Glutamatergic neuron (in vitro differentiated cells): ENCODE data around the gene LTBP2. TPM values are rescaled to one million over a fixed set of nuclear protein-coding genes. Genes with fewer than 3 reads are reported as not detected.

Source experiments
- DNase-seq: peaks from one replicate; pipeline ENCODE4 v3.0.0; 2022
- H3K27ac Mint-ChIP-seq: one replicate; pipeline ENCODE4 v1.8.0; 2020; ENCODE audit warnings: mild to moderate bottlenecking, mixed read lengths, inconsistent platforms; ENCODE audit not compliant: unreplicated experiment
- H3K27me3 Mint-ChIP-seq: one replicate; pipeline ENCODE4 v1.8.0; 2020; ENCODE audit warnings: mild to moderate bottlenecking, moderate library complexity, mixed read lengths, inconsistent platforms; ENCODE audit not compliant: unreplicated experiment
- H3K36me3 Mint-ChIP-seq: one replicate; pipeline ENCODE4 v1.8.0; 2020; ENCODE audit warnings: mild to moderate bottlenecking, mixed read lengths, inconsistent platforms; ENCODE audit not compliant: unreplicated experiment
- H3K4me1 Mint-ChIP-seq: one replicate; pipeline ENCODE4 v1.8.0; 2020; ENCODE audit warnings: mild to moderate bottlenecking, low read depth, mixed read lengths, inconsistent platforms; ENCODE audit not compliant: unreplicated experiment
- H3K4me3 Mint-ChIP-seq: one replicate; pipeline ENCODE4 v1.8.0; 2020; ENCODE audit warnings: mild to moderate bottlenecking, mixed read lengths, inconsistent platforms; ENCODE audit not compliant: unreplicated experiment
- H3K9me3 Mint-ChIP-seq: one replicate; pipeline ENCODE4 v1.8.0; 2020; ENCODE audit warnings: mild to moderate bottlenecking, moderate library complexity, mixed read lengths, inconsistent platforms; ENCODE audit not compliant: unreplicated experiment
- total RNA-seq: library from RNA; stranded (reverse); fragmentation: NEBNext Ultra II Directional; extraction: Animal tissue kit (Norgen Biotek cat#: 25700); gene quantifications from one replicate; pipeline ENCODE4 v1.2.1, GENCODE V29; 2021; ENCODE audit not compliant: unreplicated experiment
- TF ChIP-seq, protein P1 (sequence below): fragments of 200-600 bp; sonication (generic); IDR thresholded peaks from one replicate; pipeline ENCODE4 v1.5.0; 2021; ENCODE audit not compliant: partially characterized antibody, unreplicated experiment

The LTBP2 gene
- total RNA-seq, 1 donor from 2014 or later, result 1.2 TPM

DNA sequence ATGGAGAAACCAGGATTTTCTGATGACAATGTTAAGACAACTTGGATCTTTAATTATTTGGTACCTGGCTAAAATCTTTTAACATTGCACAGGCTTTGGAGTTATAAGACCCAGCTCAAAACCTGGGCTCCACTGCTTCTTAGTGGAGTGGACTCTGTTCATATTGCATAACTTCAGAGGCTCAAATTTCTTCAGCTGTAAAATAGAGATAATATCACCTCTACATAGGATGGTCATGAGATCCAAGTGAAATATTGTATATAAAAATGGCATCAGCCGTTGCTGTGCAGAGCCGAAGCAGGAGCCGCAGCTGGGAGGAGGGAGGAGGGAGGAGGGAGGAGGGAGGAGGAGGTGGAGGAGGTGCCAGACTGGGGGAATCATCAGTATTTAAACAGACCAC, 129.5 kb downstream of the LTBP2 start:
- no peak overlapping the region for H3K4me3 Mint-ChIP-seq
- H3K36me3 Mint-ChIP-seq, result no peaks in the 10 kb centered on the region
- H3K27ac Mint-ChIP-seq, result no peak overlapping the region
- no peaks in the 10 kb centered on the region for H3K4me1 Mint-ChIP-seq
- TF ChIP-seq, protein P1, sequence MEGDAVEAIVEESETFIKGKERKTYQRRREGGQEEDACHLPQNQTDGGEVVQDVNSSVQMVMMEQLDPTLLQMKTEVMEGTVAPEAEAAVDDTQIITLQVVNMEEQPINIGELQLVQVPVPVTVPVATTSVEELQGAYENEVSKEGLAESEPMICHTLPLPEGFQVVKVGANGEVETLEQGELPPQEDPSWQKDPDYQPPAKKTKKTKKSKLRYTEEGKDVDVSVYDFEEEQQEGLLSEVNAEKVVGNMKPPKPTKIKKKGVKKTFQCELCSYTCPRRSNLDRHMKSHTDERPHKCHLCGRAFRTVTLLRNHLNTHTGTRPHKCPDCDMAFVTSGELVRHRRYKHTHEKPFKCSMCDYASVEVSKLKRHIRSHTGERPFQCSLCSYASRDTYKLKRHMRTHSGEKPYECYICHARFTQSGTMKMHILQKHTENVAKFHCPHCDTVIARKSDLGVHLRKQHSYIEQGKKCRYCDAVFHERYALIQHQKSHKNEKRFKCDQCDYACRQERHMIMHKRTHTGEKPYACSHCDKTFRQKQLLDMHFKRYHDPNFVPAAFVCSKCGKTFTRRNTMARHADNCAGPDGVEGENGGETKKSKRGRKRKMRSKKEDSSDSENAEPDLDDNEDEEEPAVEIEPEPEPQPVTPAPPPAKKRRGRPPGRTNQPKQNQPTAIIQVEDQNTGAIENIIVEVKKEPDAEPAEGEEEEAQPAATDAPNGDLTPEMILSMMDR, result no peak
- H3K9me3 Mint-ChIP-seq, result no peaks in the 10 kb centered on the region
- no peaks in the 10 kb centered on the region for H3K27me3 Mint-ChIP-seq
- no peak for DNase-seq

DNA sequence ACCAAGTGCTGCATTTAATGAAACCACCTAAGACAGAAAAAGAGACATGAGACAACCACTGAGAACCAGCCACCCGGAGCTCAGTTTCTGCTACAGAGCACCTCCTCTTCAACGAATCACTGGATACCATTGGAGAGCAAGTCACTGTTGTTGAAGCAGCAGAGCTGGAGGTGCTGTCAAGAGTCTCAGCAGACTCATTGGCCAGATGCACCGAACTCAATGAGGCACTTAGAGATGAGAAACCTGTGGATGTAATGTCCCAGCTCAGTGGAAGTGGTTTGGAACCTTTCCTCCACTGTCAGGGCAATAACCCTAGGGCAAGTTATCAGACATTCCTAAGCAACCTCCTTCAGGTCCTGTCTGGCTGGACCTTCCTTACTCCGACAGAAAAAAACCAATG, 132.0 kb downstream of the LTBP2 start:
- Mint-ChIP-seq H3K27me3 (no peaks in the 10 kb centered on the region), H3K9me3 (peaks cover 4% of the 10 kb centered on the region), H3K27ac (no peak overlapping the region), H3K4me1 (peaks cover 8% of the 10 kb centered on the region), H3K4me3 (no peak overlapping the region), H3K36me3 (no peaks in the 10 kb centered on the region)
- DNase-seq, result no peak
- TF ChIP-seq, protein P1, result no peak

DNA sequence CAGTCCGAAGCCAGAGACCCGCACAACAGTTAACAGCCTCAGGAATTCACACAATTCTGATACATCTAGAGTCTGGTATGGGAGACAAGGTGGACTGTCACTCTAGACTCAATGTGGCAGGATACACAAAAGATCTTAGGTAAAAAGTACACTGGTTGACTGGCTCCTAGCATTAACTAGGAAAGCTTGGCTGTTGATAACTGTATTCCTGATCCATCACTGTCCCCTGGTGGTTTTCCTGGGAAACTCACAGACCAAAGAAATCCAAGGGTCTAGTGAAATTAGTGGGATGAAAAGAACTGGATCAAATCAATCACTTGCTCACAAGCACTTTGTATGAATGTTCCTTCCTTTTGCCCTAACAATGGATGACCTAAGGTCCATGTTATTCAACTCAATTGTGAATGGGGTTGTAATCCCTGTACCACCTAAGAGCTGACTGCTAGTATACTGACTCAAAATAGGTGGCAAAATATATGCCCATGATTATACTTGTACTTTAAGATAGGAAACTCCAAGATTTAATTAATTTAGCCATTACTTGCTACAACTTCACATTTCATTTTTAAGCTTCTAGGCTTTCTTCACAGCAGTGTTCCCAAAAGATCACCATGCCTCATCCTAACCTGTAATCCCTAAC, 132.9 kb downstream of the LTBP2 start:
- no peak for DNase-seq
- peaks cover 4% of the 10 kb centered on the region for H3K9me3 Mint-ChIP-seq
- TF ChIP-seq, protein P1, result peak; percentile 81

DNA sequence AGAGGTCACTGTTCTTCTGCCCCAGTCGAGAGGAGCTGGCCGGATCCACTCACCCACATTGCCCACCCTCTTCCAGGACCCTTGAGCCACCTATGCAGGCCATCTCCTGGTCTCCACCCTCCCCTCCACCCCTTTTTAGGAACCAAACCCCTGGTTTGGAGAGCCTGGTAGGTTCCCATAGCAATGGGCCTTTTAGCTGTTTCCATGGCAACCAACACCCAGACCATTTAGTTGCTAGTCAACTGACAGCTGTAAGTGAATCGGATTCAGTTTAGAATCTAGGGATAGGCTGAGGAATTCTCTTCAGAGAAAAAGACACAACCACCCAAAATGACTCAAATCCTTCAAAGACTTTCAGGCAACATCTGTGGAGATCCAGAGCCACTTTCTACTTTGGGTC, 135.4 kb downstream of the LTBP2 start:
- Mint-ChIP-seq H3K4me3 (no peak overlapping the region), H3K27ac (no peak overlapping the region), H3K4me1 (peaks cover 11% of the 10 kb centered on the region), H3K36me3 (no peaks in the 10 kb centered on the region), H3K27me3 (no peaks in the 10 kb centered on the region), H3K9me3 (peaks cover 4% of the 10 kb centered on the region)
- TF ChIP-seq, protein P1, result no peak
- no peak for DNase-seq

More for the DNA sequence above, 132.9 kb downstream of the LTBP2 start:
- Mint-ChIP-seq H3K27me3 (no peaks in the 10 kb centered on the region), H3K4me3 (no peak overlapping the region), H3K4me1 (peaks cover 11% of the 10 kb centered on the region), H3K36me3 (no peaks in the 10 kb centered on the region), H3K27ac (no peak overlapping the region)

DNA sequence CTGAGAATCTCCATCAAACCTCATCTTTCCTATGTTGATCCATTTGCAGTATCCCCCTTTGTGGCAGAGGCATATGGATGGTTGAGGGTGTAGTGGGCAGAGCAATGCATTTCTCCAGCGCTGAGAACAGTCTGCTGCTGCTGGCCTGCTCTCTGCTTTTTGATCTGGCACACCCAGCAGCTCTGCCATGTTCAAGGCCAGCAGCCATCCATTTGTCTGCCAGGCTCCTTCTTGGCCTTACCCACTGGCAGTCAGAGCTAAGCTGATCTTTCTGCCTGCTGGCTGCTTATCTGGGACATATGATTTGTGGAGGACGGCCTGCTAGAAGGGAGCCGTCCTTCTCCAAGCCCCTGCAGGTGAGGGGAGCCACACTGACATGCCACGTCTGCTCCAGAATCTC, 135.9 kb downstream of the LTBP2 start:
- Mint-ChIP-seq H3K4me1 (peaks cover 11% of the 10 kb centered on the region), H3K27ac (no peak overlapping the region), H3K9me3 (peaks cover 4% of the 10 kb centered on the region), H3K36me3 (no peaks in the 10 kb centered on the region), H3K27me3 (no peaks in the 10 kb centered on the region), H3K4me3 (no peak overlapping the region)
- DNase-seq, result no peak
- TF ChIP-seq, protein P1, result no peak
